NCI-H1105 (cell line): Measurements from ENCODE around the gene SPATA21.
"Not testable (repeated sequence)": the region's sequence is repeated elsewhere in the genome, so short reads cannot be mapped to it uniquely, and the experiment has no call there.

Experiments used
- DNase-seq: peaks from one replicate; lab custom pipeline; 2025; lab: John Stamatoyannopoulos, UW

The SPATA21 gene

DNA sequence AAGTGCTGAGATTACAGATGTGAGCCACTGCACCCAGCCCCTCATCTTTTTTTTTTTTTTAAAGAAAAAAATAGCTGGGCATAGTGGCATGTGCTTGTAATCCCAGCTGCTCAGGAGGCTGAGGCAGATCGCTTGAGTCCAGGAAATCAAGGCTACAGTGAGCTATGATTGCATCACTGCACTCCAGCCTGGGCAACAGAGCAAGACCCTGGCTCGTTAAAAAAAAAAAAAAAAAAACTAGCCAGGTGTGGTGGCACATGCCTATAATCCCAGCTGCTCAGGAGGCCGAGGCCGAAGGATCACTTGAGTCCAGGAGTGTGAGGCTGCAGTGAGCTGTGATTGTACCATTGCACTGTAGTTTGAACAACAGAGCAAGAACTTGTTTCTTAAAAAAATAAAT, 56.4 kb downstream of the SPATA21 start:
- no peak for DNase-seq

DNA sequence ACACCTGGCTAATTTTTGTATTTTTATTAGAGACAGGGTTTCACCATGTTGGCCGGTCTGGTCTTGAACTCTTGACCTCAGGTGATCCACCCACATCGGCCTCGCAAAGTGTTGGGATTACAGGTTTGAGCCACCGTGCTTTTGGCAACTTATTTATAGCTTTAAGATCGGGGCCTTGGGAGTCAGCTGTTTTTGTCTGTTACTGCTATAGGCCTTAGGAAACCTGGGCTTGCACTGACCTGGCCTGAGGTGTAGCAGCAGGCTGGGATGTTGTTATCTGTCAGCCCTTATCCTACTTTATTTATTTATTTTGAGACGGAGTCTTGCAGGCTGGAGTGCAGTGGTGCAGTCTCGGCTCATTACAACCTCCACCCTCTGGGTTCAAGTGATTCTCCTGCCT, 58.8 kb downstream of the SPATA21 start:
- DNase-seq = no peak

DNA sequence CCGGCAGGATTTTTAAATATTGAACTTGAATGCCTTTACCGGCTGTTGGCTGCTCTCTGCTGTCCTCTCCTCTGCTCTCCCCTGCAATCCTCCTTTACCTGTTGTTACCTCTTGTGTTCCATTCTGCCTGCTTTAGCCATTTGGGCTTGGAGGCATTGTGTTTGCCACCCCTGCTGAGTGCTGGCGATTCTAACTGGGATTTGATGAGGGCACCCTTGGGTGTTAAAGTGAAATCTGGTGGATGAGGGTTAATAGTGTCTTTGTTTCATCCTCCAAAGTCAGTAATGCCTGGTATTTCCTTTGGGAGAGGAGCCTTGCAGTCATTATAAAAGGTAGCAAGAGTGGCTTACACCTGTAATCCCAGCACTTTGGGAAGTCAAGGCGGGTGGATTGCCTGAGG, 60.3 kb downstream of the SPATA21 start:
- DNase-seq = no peak

DNA sequence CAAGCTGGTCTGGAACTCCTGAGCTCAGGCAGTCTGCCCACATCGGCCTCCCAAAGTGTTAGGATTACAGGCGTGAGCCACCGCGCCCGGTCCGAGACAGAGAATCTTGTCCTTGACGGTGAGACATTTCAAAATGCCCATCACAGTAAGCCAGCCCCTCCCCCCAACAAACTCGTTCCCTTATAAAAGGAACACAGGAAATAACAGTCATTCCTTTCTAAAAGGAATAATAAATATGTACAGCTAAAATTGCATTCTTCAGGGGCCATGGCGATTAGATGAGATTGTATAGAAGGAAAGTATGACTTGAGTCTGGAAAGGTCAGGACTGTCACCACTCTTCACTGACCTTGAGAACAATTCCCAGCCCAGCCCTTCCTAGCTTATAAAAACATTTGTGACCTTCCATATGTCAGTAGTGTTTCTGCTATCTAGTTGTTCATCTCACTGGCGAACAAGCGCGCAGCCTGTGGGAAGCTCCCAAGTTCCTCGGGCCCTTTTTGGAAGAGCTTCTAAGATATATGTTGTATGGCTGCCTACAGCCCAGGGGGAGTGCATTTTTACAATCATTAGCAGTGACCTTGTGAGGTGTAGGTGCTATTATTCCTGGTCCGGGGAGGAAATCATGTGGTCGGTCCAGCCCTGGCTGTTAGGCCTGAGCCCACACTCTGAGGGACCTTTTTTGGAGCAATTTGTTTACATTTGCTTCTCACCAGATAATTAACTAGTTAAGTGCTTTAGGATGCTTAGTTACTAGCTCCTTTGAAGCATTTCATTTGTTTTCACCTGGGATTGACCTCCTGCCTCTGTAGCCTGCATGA, 61.5 kb downstream of the SPATA21 start:
- no peak for DNase-seq

DNA sequence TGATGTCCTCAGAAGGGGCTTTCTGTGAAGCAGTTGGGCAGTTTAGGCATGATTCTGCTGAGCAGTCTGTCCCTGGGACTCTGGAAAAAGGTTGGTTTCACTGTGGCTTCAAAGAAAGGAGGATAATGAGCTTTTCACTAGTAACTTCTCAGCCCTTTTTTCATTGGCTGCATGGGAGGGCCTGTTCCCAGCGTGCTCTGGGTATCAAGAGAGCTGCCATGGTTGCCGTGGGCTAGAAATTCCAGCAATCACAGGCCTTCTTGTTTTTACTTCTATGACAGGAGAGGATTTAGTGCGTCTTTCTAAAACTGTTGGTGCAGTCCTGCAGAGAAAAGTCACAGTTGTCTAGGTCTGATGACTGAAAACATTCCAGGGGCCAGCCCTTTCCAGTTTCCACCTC, 63.0 kb downstream of the SPATA21 start:
- no peak for DNase-seq

DNA sequence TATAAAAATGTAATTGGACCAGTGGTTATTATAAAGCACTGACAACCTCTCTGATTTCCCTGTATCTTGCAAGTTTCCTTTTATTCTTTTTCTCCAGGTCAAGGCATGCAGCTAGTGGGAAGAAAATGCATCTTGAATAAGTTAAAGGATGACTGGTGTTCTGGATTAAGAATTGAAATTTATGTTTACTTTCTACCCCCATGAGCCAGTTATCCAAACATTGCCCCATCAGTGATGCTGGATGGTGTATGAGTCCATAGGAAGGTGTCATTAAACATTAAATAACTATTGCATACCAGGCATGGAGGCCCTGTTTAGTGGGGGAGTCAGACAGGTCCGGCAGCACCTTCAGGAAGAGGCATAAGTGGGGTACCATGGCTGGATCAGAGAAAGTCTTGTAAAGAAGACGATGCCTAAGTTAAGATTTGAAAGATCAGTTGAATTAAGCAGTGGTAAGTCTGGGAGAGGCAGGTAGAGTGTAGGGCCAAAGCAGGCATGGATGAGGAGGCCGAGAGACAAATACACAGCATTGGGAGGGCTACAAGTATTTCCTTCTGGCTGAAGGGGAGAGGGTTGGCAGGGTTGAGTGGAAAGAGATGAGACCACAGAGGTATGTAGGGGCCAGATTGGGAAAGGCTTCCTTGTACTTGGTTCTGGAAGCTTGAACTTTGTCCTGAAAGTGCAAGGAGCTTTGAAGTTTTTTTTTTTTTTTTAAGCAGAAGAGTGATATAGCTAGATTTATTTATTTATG, 64.5 kb downstream of the SPATA21 start:
- no peak for DNase-seq

DNA sequence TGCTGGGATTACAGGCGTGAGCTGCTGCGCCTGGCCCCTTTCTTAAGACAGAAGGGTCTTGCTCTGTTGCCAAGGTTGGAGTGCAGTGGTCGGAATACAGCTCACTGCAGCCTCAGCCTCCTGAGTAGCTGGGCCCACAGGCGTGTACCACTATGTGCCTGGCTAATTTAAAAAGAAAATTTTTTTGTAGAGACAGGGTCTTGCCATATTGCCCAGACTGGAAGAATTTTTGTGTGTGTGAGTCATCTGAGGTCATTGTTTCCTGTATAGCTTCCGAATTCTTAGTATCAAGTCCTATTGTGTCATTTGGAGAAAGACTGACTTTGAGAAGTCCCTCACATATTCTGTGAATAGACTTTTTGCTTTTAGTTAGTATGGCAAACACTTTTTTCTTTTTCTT, 65.5 kb downstream of the SPATA21 start:
- no peak for DNase-seq

DNA sequence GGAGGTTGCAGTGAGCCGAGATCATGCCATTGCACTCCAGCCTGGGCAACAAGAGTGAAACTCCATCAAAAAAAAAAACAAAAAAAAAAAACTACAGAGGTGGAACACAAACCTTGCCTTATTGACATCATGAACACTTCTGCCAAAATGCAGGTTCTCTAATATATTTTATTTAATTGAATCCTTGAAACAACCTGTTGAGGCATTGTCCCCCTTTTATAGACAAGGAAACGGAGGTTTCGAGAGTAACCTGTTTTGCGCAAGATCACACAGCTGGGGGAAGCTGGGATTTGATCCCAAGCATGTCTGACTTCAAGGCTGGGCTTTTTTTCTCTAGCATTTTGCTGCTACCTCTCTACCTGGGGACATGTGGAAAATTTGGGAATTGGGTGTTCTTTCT, 67.4 kb downstream of the SPATA21 start:
- no peak for DNase-seq

DNA sequence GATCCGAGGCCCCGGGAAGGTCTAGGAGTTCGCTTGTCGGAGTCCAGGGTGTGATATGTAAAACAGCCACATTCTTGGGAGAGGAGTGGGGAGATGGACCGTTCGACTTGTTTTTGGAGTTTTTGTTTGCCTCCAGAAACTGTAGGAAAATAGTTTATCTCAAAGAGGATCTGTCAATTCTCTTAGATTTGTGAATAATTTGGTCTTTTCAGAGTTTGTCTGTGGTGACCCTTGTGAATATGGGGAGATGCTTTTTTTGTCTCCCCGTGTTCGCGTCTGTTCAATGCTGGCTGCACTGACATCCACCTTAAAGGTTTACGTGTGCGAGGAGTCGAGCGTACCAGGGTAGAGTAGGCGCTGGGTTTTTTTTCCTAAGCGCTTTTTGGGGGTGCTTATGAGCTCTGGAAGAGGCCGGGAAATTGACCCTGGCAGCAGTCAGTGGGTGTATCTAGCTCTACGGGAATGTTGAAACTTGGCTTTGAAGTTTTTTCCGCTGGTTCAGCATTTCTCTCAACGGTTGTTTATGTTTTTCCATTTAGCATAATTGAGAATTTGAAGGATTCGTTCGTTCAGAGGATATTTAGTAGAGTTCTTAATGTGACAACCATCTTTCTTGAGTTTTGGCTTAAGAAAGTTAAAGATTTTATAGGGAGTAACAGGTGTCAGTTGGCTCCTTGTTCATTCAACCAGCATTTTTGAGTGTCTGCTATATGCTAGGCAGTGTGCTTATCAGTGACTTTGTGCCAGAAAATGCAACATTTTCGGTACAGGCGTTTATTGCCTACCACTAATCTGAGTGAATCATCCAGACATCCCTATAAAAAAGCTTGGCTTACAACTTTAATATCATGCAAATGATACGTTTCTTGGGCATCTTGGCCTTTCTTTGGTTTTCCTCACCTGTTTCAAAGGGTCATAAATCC, 69.0 kb downstream of the SPATA21 start:
- no peak for DNase-seq

DNA sequence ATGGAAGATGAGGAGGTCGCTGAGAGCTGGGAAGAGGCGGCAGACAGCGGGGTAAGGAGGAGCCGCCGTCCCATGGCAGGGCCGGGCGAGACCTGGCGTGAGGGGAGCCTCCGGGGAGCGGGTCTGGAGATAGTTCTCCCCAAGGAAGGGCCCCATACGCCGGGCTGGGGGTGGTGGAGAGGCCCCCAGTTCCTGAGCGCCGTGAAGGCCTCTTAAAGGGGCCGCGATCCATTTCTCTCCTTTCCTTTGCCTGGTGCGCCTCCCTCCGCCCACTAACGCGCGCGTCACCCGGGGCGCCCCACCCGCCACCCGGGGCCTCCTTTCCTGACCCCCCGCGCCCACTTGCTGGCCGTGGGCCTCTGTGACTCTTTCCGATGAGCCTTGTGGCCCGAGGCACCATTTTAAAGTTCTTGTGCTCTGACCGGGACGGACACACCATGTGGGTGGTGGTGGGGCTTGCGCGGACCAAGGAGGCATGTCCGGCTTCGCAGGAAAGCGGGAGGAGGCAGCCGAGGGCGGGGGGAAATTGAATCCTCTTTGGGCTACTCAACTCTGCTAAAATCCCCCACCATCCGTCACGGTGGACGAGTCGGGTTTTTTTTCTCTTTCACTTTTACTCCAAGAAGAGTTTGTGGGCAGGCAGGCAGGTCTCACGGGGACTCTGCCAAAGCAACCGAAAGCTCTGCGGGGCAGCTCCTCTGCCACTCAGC, 69.8 kb downstream of the SPATA21 start:
- peak; percentile 79 for DNase-seq

DNA sequence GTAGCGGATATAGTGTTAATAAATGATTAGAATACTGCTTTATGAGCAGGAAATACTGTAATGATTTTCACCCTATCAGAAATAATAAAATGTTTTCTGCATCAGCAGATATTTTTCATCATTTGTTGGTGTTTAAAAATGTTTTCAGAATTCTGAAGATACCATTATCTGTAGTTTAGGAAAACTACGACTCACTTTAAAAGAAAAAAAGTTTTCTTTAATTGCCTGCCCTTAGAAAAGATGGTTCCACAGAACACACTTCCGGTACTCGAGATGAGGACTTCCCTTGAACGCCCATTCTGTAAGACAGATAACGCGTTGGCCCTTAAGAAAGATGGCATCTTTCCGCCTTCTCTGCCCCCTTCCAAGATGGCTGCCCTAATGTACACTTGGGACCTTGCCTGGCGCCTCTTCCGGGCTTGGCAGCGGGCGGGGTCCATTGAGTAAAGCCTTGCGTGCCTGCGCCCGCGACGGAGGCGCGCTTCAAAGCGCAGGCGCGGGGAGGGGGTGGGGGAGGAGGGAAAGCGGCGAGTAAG, 70.4 kb downstream of the SPATA21 start, which contains the start of gene SZRD1:
TSS of gene SZRD1 (plus strand) at position 521 of the 536 bp plus-strand sequence. CDS start 16 bp downstream, outside the sequence.
- DNase-seq = peak; percentile 100

DNA sequence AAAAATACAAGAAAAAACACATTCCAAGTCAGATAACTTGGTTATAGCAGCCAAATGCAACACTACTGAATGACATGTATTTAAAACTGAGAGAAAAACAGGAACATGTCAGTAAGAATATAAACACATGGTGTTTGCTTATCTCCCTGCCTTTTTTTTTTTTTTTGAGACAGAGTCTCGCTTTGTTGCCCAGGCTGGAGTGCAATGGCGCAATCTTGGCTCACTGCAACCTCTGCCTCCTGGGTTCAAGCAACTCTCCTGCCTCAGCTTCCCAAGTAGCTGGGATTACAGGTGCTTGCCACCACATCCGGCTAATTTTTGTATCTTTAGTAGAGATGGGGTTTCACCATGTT, 72.1 kb downstream of the SPATA21 start:
- not testable (repeated sequence) for DNase-seq

DNA sequence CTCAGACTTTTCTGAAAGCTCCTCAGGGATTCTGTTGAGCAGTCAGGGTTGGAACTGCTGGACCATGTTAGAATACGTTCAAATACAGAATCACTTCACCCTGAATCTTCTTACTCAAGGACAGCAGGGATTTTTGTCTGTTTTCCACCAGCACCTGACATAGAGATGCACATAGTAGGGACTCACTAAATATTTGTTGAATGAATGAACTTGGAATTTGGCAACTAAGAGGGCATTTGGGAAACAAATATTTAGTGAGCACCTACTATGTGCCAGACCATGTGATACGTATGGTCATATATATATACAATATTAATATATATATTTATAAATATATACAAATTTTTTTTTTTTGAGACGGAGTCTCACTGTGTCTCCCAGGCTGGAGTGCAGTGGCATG, 80.4 kb downstream of the SPATA21 start:
- DNase-seq = no peak

DNA sequence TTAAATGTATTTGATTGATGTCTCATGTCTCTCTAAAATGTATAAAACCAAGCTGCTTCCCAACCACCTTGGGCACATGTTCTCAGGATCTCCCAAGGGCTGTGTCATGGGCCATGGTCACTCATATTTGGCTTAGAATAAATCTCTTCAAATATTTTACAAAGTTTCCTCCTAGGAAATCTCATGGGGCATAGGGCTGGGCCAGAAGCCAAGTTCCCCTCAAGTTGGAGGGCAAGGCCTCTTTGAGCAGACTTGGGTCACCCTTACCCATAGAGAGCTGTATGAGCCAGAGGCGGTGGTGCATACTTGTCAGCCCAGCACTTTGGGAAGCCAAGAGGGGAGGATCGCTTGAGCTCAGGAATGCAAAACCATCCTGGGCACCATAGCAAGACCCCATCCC, 82.6 kb downstream of the SPATA21 start:
- no peak for DNase-seq

DNA sequence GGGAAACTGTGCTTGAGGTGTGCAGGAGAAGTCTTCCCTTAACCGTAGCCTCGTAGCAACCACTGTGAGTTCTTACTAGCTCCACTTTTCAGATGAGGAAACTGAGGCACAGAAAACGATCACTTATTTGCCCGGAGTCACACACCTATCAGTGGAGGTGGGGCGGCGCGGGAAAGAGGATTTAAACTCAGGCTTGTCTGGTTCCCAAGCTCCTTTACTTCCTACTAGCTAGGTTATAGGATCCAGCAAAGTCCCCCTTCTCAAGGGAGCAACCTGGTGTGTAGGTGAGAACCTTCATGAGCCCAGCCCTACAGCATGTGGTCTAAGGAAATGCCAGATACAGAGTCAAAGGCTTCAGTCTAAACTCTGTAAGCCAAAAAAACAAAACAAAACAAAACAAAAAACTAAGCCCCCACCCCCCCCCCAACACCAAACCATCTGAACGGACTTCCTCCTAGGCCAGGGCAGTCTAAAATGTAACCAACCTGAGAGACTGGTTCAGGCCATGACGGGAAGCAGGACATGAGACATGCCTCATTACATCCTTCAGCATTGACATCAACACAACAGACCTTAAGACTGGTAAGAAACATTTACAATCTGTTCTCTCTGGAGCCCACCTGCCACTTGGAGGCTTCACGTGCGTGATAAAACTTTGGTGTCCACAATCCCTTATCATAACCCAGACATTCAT, 84.2 kb downstream of the SPATA21 start:
- DNase-seq = no peak

DNA sequence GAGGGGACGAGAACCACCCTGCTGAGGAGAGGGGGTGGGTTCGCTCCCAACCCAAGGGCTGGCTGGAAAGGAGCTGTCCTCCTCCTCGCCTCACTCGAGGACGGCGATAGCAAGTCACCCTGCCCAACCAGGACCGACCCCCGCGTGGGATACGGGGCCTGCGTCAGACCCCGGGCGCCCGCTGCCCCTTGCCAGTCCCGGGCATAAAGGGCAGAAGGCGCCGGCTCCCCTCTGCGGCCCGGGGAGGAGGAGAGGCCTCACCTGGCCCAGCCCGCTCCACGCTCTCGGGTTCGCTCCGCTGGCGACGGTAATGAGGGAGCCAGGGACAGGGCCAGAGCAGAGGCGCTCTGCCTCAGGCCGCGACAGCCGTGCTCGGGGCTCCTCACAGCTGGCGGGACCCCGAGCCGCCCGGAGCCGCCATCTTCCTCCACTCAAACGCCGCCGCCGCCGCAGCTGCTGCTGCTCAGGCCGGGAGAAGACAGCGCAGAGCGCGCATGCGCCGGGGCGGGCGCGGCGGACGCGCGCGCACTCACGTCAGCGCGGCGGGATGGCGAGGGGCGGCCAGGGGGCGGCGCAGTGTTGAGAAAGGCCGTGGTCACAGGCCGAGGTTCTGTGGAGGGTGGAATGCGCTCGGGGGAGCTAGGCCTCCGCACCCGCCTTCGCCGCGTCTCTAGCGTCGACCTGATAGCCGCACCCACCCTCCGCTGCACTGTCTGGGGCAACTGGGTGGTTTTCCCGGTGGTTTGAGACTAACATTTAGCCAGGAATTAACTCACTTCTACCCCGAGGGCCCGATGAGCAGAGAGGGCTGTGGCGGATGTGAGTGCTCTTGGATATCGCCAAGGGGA, 85.0 kb downstream of the SPATA21 start, which contains the start of gene FBXO42:
TSS of gene FBXO42 (minus strand) at position 487 of the 848 bp plus-strand sequence. CDS start 37,062 bp downstream, outside the sequence.
- peak; percentile 92 for DNase-seq

DNA sequence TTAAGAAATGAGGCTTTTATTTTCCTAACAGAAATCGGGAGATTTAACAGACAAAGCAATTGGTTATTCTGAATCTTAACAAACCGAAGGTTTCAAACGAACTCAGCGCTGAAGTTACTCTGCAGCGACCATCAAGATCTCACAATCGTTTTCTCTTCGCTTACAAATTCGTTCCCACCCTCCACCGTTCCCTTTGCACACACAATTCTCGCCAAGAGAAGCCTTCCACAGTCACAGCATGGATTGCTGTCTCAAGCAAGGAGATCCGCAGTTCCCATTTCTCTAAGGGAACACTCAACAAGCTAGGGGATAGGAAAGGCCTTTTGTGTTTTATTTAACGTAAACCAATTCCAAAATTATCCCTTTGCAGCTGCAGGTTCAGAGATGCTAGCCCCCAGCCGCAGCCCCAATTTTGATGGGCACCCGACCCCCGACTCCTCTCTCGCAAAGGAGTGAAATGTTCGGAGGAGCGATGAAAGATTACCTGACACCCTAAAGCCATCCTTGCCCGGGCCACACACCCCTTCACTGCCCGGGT, 85.7 kb downstream of the SPATA21 start:
- DNase-seq = peak; percentile 0

DNA sequence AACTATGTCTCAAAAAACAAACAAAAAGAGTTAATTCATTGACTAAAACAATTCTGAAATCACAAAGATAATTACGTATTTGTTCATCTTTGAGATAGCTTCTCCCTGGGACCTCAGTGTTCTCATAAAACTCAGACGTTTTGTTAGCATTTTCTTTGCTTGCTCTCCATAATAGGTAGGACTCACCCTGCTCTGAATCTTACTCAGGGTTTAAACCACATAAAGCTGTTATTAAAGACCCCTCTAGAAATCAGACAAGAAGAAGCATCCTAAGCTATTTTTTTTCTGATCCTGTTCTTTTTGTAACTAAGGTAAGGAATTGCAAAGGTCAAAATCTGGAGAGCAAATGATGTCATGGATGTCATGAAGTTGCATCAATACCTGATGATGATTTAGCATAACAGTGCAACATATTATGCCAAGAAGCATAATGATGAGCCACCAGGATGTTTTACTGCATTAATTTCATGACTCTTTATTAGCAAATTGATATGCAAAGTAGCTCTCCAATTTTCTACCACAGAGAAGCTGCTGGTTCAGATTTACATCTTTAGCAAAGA, 87.3 kb downstream of the SPATA21 start:
- no peak for DNase-seq
